IMR-90 (cell line): ENCODE measurements around the gene APOA4. TPM values are rescaled to one million over a fixed set of nuclear protein-coding genes. Genes with fewer than 3 reads are reported as not detected.

Source experiments
- ATAC-seq: fragments of 200-7000 bp; cut with Tn5 transposase; 2 replicates; pipeline ENCODE4 v1.9.1; 2020; ENCODE audit warnings: low read depth, mild to moderate bottlenecking, moderate library complexity
- BruUV-seq: library from RNA; stranded (reverse); fragments of 400-500 nt; replicated peaks from 2 replicates; lab custom pipeline; 2021; lab: Mats Ljungman, UMichigan
- CTCF ChIA-PET: fragments of 300-600 bp; formaldehyde crosslinking; extraction: SDS; loops from one replicate; lab custom pipeline; 2021; ENCODE audit warnings: antibody characterized with exemption; lab: Yijun Ruan, JAX
- POLR2A ChIA-PET: fragments of 300-600 bp; sonication (Branson Sonifier 250); formaldehyde crosslinking; loops from one replicate; lab custom pipeline; 2022; ENCODE audit warnings: antibody characterized with exemption; ENCODE audit not compliant: unreplicated experiment; lab: Charles Lee
- DNase-seq: peaks from one replicate; pipeline ENCODE4 v3.0.0; 2013
- H2AFZ ChIP-seq: replicated peaks from 2 replicates; pipeline ENCODE3; 2013; ENCODE audit warnings: low read length, mild to moderate bottlenecking; ENCODE audit not compliant: poor library complexity
- H2AK5ac ChIP-seq: 2 replicates; pipeline ENCODE4 v1.6.1; 2013; ENCODE audit warnings: low read depth, low read length, inconsistent platforms
- H2AK9ac ChIP-seq: replicated peaks from 2 replicates; pipeline ENCODE3; 2013; ENCODE audit warnings: mild to moderate bottlenecking, low read depth, low read length, moderate library complexity; ENCODE audit not compliant: poor library complexity
- H2BK120ac ChIP-seq: 2 replicates; pipeline ENCODE4 v1.6.1; 2013; ENCODE audit warnings: low read depth, low read length, inconsistent platforms
- H2BK15ac ChIP-seq: 3 replicates; pipeline ENCODE4 v1.6.1; 2013; ENCODE audit warnings: low read depth, low read length, inconsistent platforms
- H2BK20ac ChIP-seq: 2 replicates; pipeline ENCODE4 v1.6.1; 2013; ENCODE audit warnings: low read depth, mild to moderate bottlenecking, inconsistent platforms, low read length, moderate library complexity
- H2BK5ac ChIP-seq: 2 replicates; pipeline ENCODE4 v1.6.1; 2013; ENCODE audit warnings: mild to moderate bottlenecking, low read depth, low read length, inconsistent platforms; ENCODE audit not compliant: poor library complexity, severe bottlenecking
- H3K14ac ChIP-seq: replicated peaks from 2 replicates; pipeline ENCODE4 v1.6.1; 2013; ENCODE audit warnings: low read depth, low read length, inconsistent platforms
- H3K18ac ChIP-seq: 2 replicates; pipeline ENCODE4 v1.6.1; 2013; ENCODE audit warnings: low read depth, low read length, control low read depth
- H3K23ac ChIP-seq: 2 replicates; pipeline ENCODE4 v1.6.1; 2013; ENCODE audit warnings: low read depth, low read length, inconsistent platforms
- H3K27ac ChIP-seq: 2 replicates; pipeline ENCODE4 v1.5.1; 2013; ENCODE audit warnings: mild to moderate bottlenecking, control low read depth, low read length; ENCODE audit not compliant: insufficient read depth
- H3K27me3 ChIP-seq: 2 replicates; pipeline ENCODE4 v1.6.1; 2013; ENCODE audit warnings: low read length; ENCODE audit not compliant: control insufficient read depth, insufficient read depth
- H3K36me3 ChIP-seq: 2 replicates; pipeline ENCODE4 v1.6.1; 2013; ENCODE audit warnings: low read length, mixed read lengths; ENCODE audit not compliant: control insufficient read depth, insufficient read depth
- H3K4ac ChIP-seq: 2 replicates; pipeline ENCODE4 v1.6.1; 2013; ENCODE audit warnings: low read depth, low read length, inconsistent platforms
- H3K4me1 ChIP-seq: 2 replicates; pipeline ENCODE4 v1.6.1; 2013; ENCODE audit warnings: low read length, mixed read lengths; ENCODE audit not compliant: control insufficient read depth, insufficient read depth
- H3K4me2 ChIP-seq: 2 replicates; pipeline ENCODE4 v1.6.1; 2013; ENCODE audit warnings: low read depth, mild to moderate bottlenecking, control low read depth, low read length, moderate library complexity
- H3K4me3 ChIP-seq: 2 replicates; pipeline ENCODE4 v1.5.1; 2013; ENCODE audit warnings: low read depth, mild to moderate bottlenecking, control low read depth, low read length, moderate library complexity; ENCODE audit not compliant: insufficient read depth
- H3K56ac ChIP-seq: 2 replicates; pipeline ENCODE4 v1.6.1; 2013; ENCODE audit warnings: low read length, inconsistent platforms; ENCODE audit not compliant: insufficient read depth; ENCODE audit errors: extremely low read depth
- H3K79me1 ChIP-seq, 2 experiments: 2 replicates each; pipeline ENCODE4 v1.6.1; 2013; ENCODE audit warnings: low read length in 2 of 2, inconsistent platforms in 1 of 2, low read depth in 1 of 2
- H3K9ac ChIP-seq: 2 replicates; pipeline ENCODE4 v1.6.1; 2013; ENCODE audit warnings: low read depth, low read length, control low read depth
- H3K9me1 ChIP-seq: 2 replicates; pipeline ENCODE4 v1.6.1; 2013; ENCODE audit warnings: low read length, inconsistent platforms; ENCODE audit not compliant: insufficient read depth
- H3K9me3 ChIP-seq: 2 replicates; pipeline ENCODE4 v1.6.1; 2013; ENCODE audit warnings: low read length; ENCODE audit not compliant: control insufficient read depth, insufficient read depth
- H4K20me1 ChIP-seq: 2 replicates; pipeline ENCODE4 v1.6.1; 2013; ENCODE audit warnings: low read length, inconsistent platforms; ENCODE audit not compliant: insufficient read depth
- H4K5ac ChIP-seq: 2 replicates; pipeline ENCODE4 v1.6.1; 2013; ENCODE audit warnings: mild to moderate bottlenecking, low read depth, low read length, control low read depth
- H4K8ac ChIP-seq, 2 experiments: 2 replicates each; pipeline ENCODE4 v1.6.1; 2013; ENCODE audit warnings: low read depth in 2 of 2, low read length in 2 of 2, control low read depth in 1 of 2, inconsistent platforms in 1 of 2
- H4K91ac ChIP-seq: 2 replicates; pipeline ENCODE4 v1.6.1; 2013; ENCODE audit warnings: low read depth, low read length, inconsistent platforms; ENCODE audit not compliant: insufficient read depth
- BHLHE40 ChIP-seq: fragments of 150-350 bp; IDR thresholded peaks from 2 replicates; pipeline ENCODE4 v1.6.1; 2016; ENCODE audit warnings: mild to moderate bottlenecking, low read depth, low read length
- CEBPB ChIP-seq: IDR thresholded peaks from 2 replicates; pipeline ENCODE4 v1.6.1; 2012; ENCODE audit warnings: low read depth, low read length, improper control_type of control experiment
- CHD1 ChIP-seq: IDR thresholded peaks from 2 replicates; pipeline ENCODE4 v1.6.1; 2012; ENCODE audit warnings: low read depth, low read length, improper control_type of control experiment
- CTCF ChIP-seq: conservative IDR thresholded peaks from 2 replicates; pipeline ENCODE4 v1.5.1; 2012; ENCODE audit warnings: mild to moderate bottlenecking, low read depth, low read length, improper control_type of control experiment
- ELK1 ChIP-seq: fragments of 150-350 bp; IDR thresholded peaks from 2 replicates; pipeline ENCODE4 v1.6.1; 2016; ENCODE audit warnings: low read depth, mild to moderate bottlenecking, low read length, moderate library complexity, borderline replicate concordance
- MAFK ChIP-seq: IDR thresholded peaks from 2 replicates; pipeline ENCODE4 v1.6.1; 2012; ENCODE audit warnings: low read depth, low read length, improper control_type of control experiment
- POLR2A ChIP-seq: IDR thresholded peaks from 2 replicates; pipeline ENCODE4 v1.6.1; 2012; ENCODE audit warnings: mild to moderate bottlenecking, low read depth, low read length
- RAD21 ChIP-seq: IDR thresholded peaks from 2 replicates; pipeline ENCODE4 v1.6.1; 2012; ENCODE audit warnings: low read length, improper control_type of control experiment
- RFX5 ChIP-seq: IDR thresholded peaks from 2 replicates; pipeline ENCODE4 v1.8.0; 2012; ENCODE audit warnings: low read depth, mild to moderate bottlenecking, low read length, moderate library complexity
- SMC3 ChIP-seq: fragments of 150-350 bp; IDR thresholded peaks from 2 replicates; pipeline ENCODE4 v1.6.1; 2016; ENCODE audit warnings: low read depth, mild to moderate bottlenecking, antibody characterized with exemption, low read length, moderate library complexity
- USF2 ChIP-seq: fragments of 150-350 bp; IDR thresholded peaks from 2 replicates; pipeline ENCODE4 v1.6.1; 2017; ENCODE audit warnings: mild to moderate bottlenecking, antibody characterized with exemption, low read length, low read depth
- WGBS, 2 experiments: methylation state at CpG; one replicate each; pipeline versions ENCODE4 v1.1.5 to v1.1.7; 2013; ENCODE audit warnings: missing lambda C conversion rate in 2 of 2; ENCODE audit not compliant: insufficient read length in 1 of 2; ENCODE audit errors: extremely low coverage in 2 of 2; 5-methylcytosine and 5-hydroxymethylcytosine counted together
- dilution Hi-C: fragments of 300-500 bp; cut with HindIII; formaldehyde crosslinking; loops from one replicate; pipeline ENCODE4 v1.14.3; 2018; ENCODE audit warnings: low sequenced_read_pairs; ENCODE audit not compliant: unreplicated experiment
- in situ Hi-C: fragments of 300-500 bp; cut with MboI; formaldehyde crosslinking; loops from 3 replicates; pipeline ENCODE4 v1.14.3; 2019; ENCODE audit warnings: low sequenced_read_pairs, inconsistent platforms, mixed read lengths
- intact Hi-C: fragments of 100-400 bp; cut with micrococcal nuclease; formaldehyde crosslinking; loops from 2 replicates; pipeline ENCODE4 v1.10.0; 2022
- polyA plus RNA-seq, 3 experiments: library from polyadenylated mRNA; depleted of rRNA; stranded (reverse); fragments of >200 nt; gene quantifications; 2 replicates each; pipeline ENCODE4 v1.2.3, GENCODE V29; 2012; ENCODE audit warnings: low replicate concordance in 1 of 3
- total RNA-seq: library from RNA; depleted of rRNA; stranded (reverse); fragments of >200 nt; gene quantifications from 2 replicates; pipeline ENCODE4 v1.2.3, GENCODE V29; 2012

Gene APOA4
- total and polyA plus RNA-seq, 2 of the 4 experiments (the other 2 are of a cell fraction), result not detected

GRCh38 chr11:116856423-116856822, 33.3 kb upstream of the APOA4 start:
- in situ Hi-C loops, result no loop called here
- no peak overlapping the region for H3K9ac ChIP-seq
- ChIA-PET CTCF (no interaction called here), POLR2A (no interaction called here)
- WGBS, 2 experiments, result 100% methylated on average over 2 of the region's 5 CpGs; no CpG with 5 or more reads in 1 of the 2 experiments
- no peak overlapping the region for H3K18ac ChIP-seq
- H4K8ac ChIP-seq, result no peak overlapping the region
- H2BK15ac ChIP-seq, result no peak overlapping the region
- H3K4ac ChIP-seq, result no peak overlapping the region
- H3K4me2 ChIP-seq, result no peak overlapping the region
- no peak overlapping the region for H4K91ac ChIP-seq
- DNase-seq (no peak), ATAC-seq (no peak)
- H2AFZ ChIP-seq, result no peak overlapping the region
- H3K27me3 ChIP-seq, result no peaks in the 10 kb centered on the region
- H3K27ac ChIP-seq, result no peak overlapping the region
- H3K36me3 ChIP-seq, result peaks cover 25% of the 10 kb centered on the region
- no peak overlapping the region for H3K56ac ChIP-seq
- no peak overlapping the region for H2BK5ac ChIP-seq
- dilution Hi-C loops, result no loop called here
- H3K4me1 ChIP-seq, result peaks cover 26% of the 10 kb centered on the region
- intact Hi-C loops, result loop anchor here (10.0 kb wide), 1 partner anchor 368 kb away; no protein-coding TSS in a partner anchor
- TF ChIP-seq RAD21 (no peak), CTCF (no peak), RFX5 (no peak), BHLHE40 (no peak), POLR2A (no peak), CEBPB (no peak), MAFK (no peak), USF2 (no peak), ELK1 (no peak), CHD1 (no peak), SMC3 (no peak)
- H2BK120ac ChIP-seq, result no peak overlapping the region
- no peak overlapping the region for H2AK9ac ChIP-seq
- H3K9me1 ChIP-seq, result peaks cover 30% of the 10 kb centered on the region
- H3K14ac ChIP-seq, result no peak overlapping the region
- BruUV-seq, result no TSS peak
- H4K5ac ChIP-seq, result no peak overlapping the region
- H3K9me3 ChIP-seq, result no peaks in the 10 kb centered on the region
- no peak overlapping the region for H3K4me3 ChIP-seq
- H2AK5ac ChIP-seq, result no peak overlapping the region
- no peak overlapping the region for H2BK20ac ChIP-seq
- peaks cover 5 to 24% of the 10 kb centered on the region in 2 experiments; a peak in 3 of 4 replicates for H3K79me1 ChIP-seq
- no peak overlapping the region for H3K23ac ChIP-seq
- peaks cover 17% of the 10 kb centered on the region for H4K20me1 ChIP-seq
